ENCODE results near the gene FRY.

The FRY gene

GRCh38 chr13:32107973-32108372 is 76.4 kb downstream of the FRY start:
- TF ChIP-seq CTCF (IDR thresholded peaks at IDR 0.05; ENCODE audit: insufficient read depth, low read depth, low read length, missing control alignments) = no peak
- no peak for DNase-seq (ENCODE audit: low read depth)
- no peak overlapping the region for H3K4me3 ChIP-seq (ENCODE audit: low read depth, low read length)

- no peak for DNase-seq (ENCODE audit: low read depth)
- H3K4me3 ChIP-seq (ENCODE audit: low read depth, low read length) = no peak overlapping the region
Observed at GRCh38 chr13:32113532-32113931, 82.0 kb downstream of the FRY start.

GRCh38 chr13:32114284-32114950 is 82.8 kb downstream of the FRY start:
- no peak for DNase-seq (ENCODE audit: low read depth)
- H3K4me3 ChIP-seq (ENCODE audit: low read depth, low read length) = no peak overlapping the region

More at GRCh38 chr13:32113532-32113931, 82.0 kb downstream of the FRY start:
- TF ChIP-seq CTCF (IDR thresholded peaks at IDR 0.05; ENCODE audit: insufficient read depth, low read depth, low read length, missing control alignments) = no peak

GRCh38 chr13:32115066-32115465 is 83.5 kb downstream of the FRY start:
- TF ChIP-seq CTCF (IDR thresholded peaks at IDR 0.05; ENCODE audit: insufficient read depth, low read depth, low read length, missing control alignments) = no peak
- DNase-seq (ENCODE audit: low read depth) = peak; percentile 2
- no peak overlapping the region for H3K4me3 ChIP-seq (ENCODE audit: low read depth, low read length)

More at GRCh38 chr13:32114284-32114950, 82.8 kb downstream of the FRY start:
- TF ChIP-seq CTCF (IDR thresholded peaks at IDR 0.05; ENCODE audit: insufficient read depth, low read depth, low read length, missing control alignments) = no peak

GRCh38 chr13:32116210-32116609 is 84.6 kb downstream of the FRY start:
- TF ChIP-seq CTCF (IDR thresholded peaks at IDR 0.05; ENCODE audit: insufficient read depth, low read depth, low read length, missing control alignments) = no peak
- peak; percentile 5 for DNase-seq (ENCODE audit: low read depth)
- no peak overlapping the region for H3K4me3 ChIP-seq (ENCODE audit: low read depth, low read length)

- no peak for DNase-seq (ENCODE audit: low read depth)
- H3K4me3 ChIP-seq (ENCODE audit: low read depth, low read length) = no peak overlapping the region
- TF ChIP-seq CTCF (IDR thresholded peaks at IDR 0.05; ENCODE audit: insufficient read depth, low read depth, low read length, missing control alignments) = no peak
Observed at GRCh38 chr13:32117001-32117400, 85.4 kb downstream of the FRY start.

GRCh38 chr13:32117701-32118100 is 86.1 kb downstream of the FRY start:
- H3K4me3 ChIP-seq (ENCODE audit: low read depth, low read length) = no peak overlapping the region
- TF ChIP-seq CTCF (IDR thresholded peaks at IDR 0.05; ENCODE audit: insufficient read depth, low read depth, low read length, missing control alignments) = no peak
- DNase-seq (ENCODE audit: low read depth) = no peak
